GM18858 (cell line): ENCODE data around the gene CD48.
"Not testable (repeated sequence)": the region's sequence is repeated elsewhere in the genome, so short reads cannot be mapped to it uniquely, and the experiment has no call there.

Experiments
- ATAC-seq: cut with Tn5 transposase; IDR thresholded peaks from one replicate; pipeline ENCODE4 v1.9.1; 2021; ENCODE audit not compliant: unreplicated experiment

Gene CD48

DNA sequence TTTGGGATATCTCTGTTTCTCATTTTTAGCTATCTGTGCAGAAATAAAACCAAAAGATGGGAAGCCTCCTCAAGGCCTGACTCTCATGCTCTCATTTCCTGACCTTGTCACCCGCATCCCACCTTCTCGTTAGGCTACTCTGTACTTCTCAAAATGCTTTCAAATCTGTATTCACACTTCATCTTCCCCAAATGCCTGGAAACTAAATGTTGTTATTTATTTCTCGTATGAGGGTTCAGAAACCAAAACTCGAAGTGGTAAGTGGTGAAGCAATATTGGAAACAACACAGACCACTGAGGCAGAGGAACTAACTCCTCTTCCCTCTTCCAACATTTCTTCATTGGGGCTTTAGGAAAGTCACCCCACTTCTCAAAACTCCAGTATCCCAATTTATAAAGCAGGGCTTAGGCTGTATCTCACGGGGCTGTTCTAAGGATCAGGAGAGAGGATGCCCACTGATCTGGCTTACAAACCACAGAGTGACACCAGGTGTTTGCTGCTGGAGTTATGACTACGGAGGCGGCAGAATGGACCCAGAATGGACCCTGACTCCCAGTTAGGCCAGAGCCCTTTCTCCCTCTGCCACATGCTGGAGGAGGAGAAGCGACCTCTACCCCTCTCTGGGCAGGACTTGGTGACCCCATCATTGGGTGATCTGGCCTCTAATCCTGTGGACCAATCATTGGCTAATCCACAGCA, 31.0 kb upstream of the CD48 start:
- ATAC-seq = no peak

DNA sequence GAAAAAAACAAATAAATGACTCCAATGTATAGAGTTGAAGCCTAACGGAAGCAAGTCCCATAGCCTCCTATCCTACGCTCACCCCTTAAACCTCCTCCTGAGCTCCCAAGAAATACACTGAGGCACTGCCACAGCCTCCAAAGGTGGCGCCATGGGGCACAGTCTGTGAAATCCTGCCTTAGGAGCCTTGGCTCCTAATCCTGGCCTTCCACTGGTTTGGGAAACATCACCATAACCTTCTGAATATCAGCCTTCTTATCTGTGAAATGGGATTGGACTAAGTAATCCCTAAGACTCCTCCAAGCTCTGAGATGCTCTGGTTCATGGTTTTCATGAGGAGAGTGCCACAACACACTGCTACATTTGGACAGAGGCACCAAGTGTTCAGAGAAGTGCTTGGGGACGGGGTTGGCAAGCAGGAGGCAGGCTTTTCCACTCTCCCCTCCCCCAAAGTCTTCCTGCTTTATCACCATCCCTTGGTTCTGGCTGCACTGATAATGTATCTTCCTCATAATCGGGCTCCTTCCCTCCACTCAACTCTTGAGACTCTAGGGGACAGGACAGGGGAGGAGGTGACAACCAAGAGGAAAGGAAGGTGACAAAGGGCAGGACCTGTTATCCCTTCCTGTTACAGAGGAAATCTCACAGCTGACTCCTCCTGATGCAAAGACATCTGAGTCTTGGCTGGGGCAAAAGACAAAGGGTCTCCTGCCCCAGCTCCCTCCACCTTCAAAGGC, 30.2 kb upstream of the CD48 start:
- ATAC-seq = no peak

DNA sequence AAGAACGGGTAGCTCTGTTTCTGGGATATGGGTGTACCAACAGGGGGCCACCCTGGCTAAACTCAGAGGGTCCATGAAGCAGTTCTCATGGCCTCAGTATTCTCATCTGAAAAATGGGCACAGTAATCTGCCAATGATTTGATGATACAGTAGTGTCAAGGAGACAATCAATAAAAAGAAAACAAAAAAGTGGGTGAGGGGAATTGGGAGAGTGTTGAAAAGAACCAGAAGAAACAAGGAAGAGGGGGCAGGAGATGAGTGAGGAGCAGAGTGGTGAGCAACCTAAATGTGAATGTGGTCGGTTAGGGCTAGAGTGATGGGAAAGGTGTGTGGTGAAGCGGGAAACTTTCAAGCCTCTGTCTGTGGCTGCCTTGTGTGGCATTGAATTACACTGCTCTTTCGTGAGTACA, 29.5 kb upstream of the CD48 start:
- no peak for ATAC-seq

DNA sequence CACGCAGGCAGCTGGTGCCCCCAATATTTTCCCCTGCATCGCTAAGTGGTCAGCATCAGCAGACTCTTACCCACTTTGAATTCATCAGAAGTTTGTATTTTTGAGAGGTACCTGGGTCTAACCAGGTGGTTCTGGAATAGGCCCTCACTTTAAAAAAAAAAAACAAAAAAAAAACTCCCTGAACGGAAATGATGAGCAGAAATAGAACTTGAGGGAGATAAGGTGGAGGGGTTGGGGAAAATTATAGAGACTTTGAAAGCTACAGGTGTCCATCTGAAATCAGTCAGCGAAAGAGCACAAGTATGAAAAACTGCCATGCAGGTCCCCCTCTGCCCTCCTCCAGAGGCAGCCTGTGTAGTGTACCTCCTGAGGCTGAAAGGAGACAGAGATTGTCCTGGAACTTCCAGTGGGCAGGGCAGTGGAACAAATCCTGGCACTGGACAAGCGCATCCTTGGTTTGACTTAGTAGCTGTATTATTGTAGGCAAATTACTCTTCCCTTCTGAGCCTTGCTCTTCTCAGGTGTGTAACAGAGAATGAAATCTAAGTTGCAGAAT, 28.6 kb upstream of the CD48 start:
- no peak for ATAC-seq

DNA sequence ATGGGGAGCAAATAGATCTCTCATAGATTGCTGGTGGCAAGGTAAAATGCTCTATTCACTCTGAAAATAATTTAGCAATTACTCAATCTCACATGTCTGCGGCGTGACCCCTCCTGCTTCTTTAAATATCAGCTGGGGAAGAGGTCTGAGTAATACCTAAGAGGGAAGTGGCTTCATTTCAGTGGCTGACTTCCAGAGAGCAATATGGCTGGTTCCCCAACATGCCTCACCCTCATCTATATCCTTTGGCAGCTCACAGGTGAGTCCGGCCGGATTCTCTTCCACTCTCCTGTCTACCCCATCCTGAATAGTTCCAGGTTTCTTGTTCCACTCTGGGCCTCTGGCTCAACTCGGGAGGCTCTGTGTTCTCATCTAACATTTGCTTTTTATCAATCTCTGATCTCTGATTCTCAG, 27.5 kb upstream of the CD48 start, which contains the start of gene SLAMF7:
SLAMF7 (plus strand) TSS at position 150 of the 414 bp plus-strand sequence; CDS start at position 205, 55 bp downstream.
- peak; percentile 64 for ATAC-seq

DNA sequence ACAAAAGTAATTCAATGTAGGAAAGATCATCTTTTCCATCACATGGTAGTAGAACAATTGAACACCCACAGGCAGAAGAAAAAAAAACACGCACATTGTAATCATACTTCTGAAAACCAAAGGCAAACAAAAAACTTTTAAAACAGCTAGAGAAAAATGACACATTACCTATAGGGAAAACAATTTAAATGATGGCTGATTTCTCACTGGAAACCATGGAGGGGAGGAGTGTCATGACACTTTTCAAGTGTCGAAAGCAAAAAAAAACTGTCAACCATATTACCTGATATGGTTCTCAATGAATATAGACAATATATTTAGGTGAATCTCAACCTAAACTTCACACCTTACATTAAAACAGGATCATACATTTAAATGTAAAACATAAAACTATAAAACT, 26.6 kb upstream of the CD48 start:
- ATAC-seq = no peak

DNA sequence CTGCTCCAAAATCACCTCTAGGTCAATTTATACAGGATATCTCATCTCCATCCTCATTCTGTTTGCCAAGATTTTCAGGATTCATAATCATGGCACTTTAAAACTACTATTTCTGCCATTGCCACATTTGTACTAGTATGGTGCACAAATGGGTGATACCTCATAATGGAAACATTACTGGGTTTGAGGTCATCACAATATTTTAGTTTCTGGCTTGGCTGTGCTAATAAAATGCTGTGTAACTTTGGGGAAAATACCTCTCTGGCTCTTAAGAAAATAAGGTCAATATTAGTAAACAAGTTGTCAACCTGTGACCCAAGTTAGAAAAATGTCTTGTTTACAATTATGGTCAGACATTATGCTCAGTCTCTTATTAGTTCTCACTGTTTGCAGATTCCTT, 22.7 kb upstream of the CD48 start:
- no peak for ATAC-seq

DNA sequence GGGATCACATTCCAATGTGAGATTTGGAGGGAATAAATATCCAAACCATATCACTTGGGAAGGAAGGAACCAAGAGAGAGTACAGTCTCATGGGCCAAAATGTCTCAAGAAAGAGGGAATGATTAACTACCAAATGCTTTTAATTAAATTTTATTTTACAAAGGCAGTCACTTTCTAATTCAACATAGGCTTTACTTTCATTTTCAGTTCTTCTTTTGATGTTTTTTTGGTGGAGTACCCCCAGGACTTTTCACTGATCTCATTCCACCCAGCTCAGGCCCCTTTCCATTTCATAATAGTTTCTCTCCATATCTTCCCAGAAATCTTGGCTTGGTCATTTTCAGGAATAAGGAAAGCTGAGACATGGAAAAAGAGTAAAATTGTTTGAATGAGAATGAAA, 22.3 kb upstream of the CD48 start:
- ATAC-seq = no peak

DNA sequence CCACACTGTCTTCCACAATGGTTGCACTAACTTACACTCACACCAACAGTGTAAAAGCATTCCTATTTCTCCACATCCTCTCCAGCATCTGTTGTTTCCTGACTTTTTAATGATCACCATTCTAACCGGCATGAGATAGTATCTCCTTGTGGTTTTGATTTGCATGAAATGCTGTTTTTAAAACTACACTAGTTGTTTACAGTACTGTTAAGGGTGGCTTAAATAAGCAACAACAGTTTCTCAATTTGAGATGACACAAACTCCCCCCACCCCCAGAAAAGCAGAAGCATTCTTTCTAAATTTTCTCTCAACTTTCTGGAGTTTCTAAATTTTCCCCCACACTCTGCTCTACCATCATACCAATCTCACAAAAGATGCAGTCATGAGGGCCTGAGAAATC, 20.4 kb upstream of the CD48 start:
- no peak for ATAC-seq

DNA sequence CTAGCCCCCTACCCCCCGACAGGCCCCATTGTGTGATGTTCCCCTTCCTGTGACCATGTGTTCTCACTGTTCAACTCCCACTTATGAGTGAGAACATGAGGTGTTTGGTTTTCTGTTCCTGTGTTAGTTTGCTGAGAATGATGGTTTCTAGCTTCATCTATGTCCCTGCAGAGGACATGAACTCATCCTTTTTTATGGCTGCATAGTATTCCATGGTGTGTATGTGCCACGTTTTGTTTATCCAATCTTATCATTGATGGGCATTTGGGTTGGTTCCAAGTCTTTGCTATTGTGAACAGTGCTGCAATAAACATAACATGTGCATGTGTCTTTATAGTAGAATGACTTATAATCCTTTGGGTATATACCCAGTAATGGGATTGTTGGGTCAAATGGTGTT, 19.9 kb upstream of the CD48 start:
- ATAC-seq = not testable (repeated sequence)

DNA sequence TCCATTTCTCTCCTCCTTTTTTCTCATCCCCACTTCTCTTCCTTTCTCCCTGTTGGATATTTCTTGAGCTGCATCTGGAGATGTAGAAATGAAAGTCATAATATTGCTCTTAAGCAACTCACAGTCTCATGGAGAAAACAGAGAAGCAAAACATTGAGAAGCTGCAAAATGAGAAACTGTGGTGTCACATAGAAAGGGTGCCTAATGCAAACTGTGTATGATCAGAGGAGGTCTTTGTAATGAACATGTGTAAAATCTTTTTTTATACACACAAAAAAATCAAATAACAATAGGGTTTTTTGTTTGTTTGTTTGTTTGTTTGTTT, 15.7 kb upstream of the CD48 start:
- ATAC-seq = no peak

DNA sequence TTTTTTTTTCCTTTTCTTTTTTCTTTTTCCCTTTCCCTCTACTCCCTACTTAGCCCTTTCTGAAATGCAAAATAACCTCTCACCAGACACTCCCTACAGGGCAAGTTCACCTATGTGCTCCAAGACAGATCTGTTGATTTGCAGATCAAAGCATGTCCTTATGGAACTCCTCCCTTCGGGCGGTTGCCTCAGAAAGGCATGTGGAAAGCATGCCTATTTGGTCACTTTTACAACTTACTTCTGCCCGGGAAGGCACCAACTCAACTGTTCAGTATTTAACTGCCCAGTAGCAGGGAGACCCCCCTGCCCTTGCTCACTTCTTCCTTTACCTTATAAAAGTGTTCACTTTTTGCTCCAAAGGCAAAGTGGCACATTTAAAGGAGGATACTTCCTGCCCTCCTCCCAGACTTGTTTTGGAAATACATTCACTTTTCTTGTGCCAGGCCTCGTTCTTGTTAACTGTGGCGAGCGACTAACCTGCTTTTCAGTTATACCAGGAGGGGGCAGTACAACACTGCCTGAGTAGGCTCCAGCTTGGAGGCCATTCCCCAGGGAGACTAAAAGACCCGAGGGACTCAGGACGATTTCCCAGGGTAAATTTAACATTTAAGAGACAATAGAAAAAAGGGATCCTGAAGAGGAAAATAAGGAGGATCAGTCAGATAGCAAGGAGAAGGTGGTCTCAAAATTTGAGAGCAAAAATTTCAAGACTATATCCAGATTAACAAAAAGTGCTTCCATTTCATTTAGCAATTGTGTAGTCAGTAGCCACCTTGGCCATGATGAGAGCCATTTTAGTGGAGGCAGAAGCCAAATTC, 15.1 kb upstream of the CD48 start:
- ATAC-seq = no peak

DNA sequence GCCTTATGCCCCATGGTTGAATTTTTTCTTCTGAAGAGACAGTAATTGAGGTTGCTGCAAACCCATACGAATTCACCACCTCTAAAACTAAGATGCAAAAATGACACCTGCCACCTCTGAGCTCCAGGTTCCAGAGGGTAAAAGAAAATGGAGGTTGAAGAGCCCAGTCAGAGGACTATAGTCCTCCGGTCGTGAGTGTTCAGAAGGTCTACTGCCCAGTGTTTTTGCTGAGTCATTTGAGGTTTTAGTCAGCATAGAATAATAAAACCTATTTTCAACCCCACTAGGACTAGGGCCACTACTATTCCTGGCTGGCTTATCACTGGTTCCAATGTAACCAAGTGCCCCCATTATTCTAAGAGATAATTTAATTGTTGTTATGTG, 14.5 kb upstream of the CD48 start:
- ATAC-seq = no peak

DNA sequence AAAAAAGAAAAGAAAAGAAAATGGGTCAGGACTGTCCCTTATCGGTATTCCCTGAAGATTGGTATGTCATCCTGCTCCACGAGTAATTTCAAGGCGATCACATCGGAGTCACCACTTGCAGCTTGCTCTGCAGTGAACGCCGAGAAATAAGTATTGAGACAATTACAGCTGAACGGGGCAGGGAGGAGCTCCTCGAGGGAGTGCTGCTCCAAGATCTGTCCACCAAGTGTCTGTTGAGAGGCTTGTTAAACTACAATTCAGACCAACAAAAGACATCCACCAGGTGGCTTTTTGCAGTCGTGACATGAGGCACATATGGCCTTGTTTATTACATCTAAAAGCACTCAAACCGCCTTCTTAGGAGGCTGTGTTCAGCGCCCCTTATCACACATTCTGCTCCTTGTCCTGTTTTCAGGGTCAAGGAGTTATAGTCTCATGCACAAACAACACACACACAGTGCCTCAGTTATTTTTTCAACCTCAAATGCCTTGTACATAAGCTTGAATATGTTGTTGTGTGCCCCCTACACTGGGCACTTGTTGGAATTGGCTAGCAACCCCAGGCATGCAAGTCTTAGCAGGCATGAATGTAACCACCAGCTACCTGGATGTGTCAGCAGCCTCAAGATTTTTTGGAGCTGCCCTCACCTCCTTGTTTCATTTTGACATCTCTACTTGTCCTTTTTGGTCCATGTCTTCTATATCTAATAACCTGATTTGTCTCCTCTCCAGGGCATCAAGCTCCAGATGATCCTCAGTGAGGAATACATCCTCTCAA, 13.0 kb upstream of the CD48 start:
- no peak for ATAC-seq

DNA sequence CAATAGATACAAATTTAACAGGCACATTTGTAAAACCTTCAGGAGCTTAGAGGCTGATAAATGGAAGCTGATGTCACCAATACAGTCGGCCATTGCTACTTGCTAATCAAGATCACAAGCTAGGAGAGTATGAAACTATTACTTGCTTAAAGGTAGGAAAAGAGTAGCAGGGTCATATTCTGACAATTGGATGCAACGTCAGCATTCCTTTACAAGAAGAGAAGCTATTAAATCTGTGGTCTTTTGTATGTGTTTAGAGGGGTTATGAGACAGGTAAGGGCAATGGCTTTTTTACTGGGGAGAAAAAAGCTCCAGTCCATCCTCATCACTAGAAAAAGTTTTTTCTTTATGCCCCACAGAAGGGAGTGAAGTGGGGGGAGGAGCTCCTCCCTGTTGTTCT, 11.7 kb upstream of the CD48 start:
- ATAC-seq = no peak

DNA sequence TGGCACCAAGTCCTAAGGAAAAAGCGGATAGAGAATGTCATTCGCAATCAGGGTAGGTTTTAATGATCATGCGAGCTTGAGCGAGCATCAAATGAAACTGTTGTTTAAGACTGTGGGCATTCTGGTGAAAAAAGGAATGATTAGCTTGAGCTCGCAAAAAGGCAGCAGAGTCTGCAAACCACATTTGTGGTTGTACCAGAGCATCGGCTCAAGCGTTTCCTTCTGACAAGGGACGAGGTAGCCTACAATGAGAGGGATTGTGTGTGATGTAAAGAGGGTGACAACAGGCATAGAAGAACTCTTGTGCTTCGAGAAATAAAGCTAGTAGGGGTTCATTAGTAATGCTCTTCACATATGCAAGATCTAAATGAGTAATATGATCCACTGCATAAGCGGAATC, 11.1 kb upstream of the CD48 start:
- ATAC-seq = no peak

DNA sequence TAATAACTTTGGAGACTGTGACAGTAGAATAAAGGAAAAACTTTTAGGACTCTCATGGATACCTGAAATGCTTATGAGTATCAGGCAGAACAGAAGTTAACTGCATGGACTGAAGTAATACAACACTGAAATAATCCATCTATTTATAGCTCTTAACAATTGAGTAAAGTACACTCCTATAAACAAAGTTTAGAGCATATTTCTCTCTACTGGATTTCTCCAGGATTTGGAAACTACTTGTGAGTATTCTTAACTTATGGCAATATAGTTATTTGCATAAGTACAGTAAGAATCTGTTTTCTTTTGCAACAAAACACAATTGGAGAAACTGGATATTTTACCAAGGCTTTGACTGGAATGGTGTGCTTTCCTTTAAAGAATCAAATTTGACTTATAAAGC, 9.9 kb upstream of the CD48 start:
- no peak for ATAC-seq

DNA sequence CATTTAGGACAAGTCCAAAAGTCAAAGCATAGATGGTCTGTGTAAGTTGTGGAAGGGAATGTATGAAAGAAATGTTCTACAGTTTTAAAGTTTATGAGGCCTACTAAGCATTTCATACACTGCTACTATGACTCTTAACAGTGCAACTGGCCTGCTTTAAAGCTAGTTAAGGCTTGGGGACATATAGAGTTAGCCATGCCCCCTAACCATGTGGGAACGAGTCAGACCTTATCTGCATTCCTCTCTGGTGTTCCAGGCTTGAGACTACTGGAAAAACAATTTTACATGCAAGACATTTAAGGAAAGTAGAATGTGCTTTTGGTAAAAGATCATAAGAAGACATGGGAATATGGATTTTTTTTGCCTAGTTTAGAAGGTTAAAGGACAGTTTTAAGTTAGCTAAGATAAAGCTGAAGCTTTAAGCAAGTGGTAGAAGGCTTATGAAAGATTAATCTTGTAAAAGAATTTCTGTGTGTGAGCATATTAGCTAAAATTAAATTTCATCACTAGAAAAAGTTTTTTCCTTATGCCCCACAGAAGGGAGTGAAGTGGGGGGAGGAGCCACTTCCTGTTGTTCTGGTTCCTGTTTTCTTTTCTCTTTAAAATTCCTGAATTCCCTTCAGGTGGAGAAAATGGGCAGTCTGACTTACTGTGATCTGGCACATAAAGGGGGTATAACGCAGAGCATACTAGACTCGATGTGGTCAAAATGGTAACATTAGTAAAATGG, 8.9 kb upstream of the CD48 start:
- ATAC-seq = no peak

DNA sequence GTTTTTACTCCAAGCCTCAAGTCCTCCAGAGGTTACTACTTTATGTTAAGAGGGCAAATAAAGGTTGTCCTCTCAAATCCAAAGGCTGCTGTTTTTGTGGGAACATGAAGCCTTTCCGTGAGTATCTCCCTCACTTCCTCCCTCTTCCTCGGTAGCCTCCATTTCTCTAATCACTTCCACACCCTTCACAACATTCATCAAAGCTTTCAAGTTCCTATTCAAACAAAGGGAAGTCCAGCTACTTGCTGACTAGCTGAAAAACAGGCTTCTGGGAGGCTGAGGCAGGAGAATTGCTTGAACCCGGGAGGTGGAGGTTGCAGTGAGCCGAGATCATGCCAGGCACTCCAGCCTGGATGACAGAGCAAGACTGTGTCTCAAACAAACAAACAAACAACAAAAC, 6.6 kb upstream of the CD48 start:
- ATAC-seq = no peak

DNA sequence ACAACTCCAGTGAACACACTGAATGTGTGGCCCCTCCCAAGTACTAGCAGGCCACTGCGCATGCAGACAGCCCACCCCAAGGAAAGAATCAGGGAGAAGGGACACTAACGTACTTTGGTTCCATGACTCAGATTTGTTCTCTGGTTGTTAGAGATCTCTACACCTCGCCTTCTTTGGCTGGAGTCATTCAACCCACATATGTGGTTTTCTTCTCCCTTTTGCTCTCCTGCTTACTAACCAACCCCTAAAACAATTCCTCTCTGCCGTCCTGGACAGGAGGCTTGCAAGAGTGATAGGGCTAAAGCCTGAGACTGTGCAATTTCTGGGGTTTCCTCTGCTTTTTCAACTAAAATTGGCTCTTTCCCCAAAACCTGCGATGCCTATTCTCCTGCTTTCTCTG, 5.7 kb upstream of the CD48 start:
- ATAC-seq = no peak
